HepG2 (cell line): ENCODE results near the gene HDDC3. TPM values are rescaled to one million over a fixed set of nuclear protein-coding genes. Genes with fewer than 3 reads are reported as not detected.
"Not testable (repeated sequence)": the region's sequence is repeated elsewhere in the genome, so short reads cannot be mapped to it uniquely, and the experiment has no call there.

ENCODE experiments used
- ATAC-seq: fragments of 200-7000 bp; cut with Tn5 transposase; 3 replicates; pipeline ENCODE4 v1.9.1; 2020; ENCODE audit warnings: mild to moderate bottlenecking, moderate library complexity
- BruUV-seq: library from RNA; stranded (reverse); fragments of 400-500 nt; replicated peaks from 2 replicates; lab custom pipeline; 2021; lab: Mats Ljungman, UMichigan
- CTCF ChIA-PET: fragments of 300-600 bp; formaldehyde crosslinking; extraction: SDS; loops from one replicate; lab custom pipeline; 2021; ENCODE audit warnings: low total read pairs, inconsistent platforms, low intra/inter-chr PET ratio; lab: Yijun Ruan, JAX
- POLR2A ChIA-PET: fragments of 350-600 bp; sonication (Branson Sonifier 250); formaldehyde crosslinking; loops from one replicate; lab custom pipeline; 2020; ENCODE audit warnings: antibody characterized with exemption, inconsistent platforms; lab: Yijun Ruan, JAX
- DNase-seq: peaks from one replicate; pipeline ENCODE4 v3.0.0-alpha.2; 2015; ENCODE audit warnings: low spot score
- FAIRE-seq: peaks from 3 replicates; lab custom pipeline; 2011; peaks lifted over from hg19 to GRCh38; lab: Jason Lieb, UNC
- H2AFZ ChIP-seq: one replicate; pipeline ENCODE4 v1.6.1; 2011; ENCODE audit warnings: low read length, inconsistent platforms
- H3K27ac ChIP-seq: fragments of 300-600 bp; 3 replicates; pipeline ENCODE4 v1.8.0; 2011; ENCODE audit warnings: mixed run types, mild to moderate bottlenecking, mixed read lengths, low read length, inconsistent platforms; ENCODE audit not compliant: insufficient read depth; ENCODE audit errors: extremely low read length
- H3K27me3 ChIP-seq, 2 experiments: fragments of 200-600 bp in 1 of 2; 2 replicates in 1 of 2; 3 replicates in 1 of 2; pipeline versions ENCODE4 v1.6.0 to v1.8.0; 2011; ENCODE audit warnings: low read length in 2 of 2, mild to moderate bottlenecking in 2 of 2, moderate library complexity in 2 of 2, inconsistent platforms in 1 of 2; ENCODE audit not compliant: insufficient read depth in 2 of 2, control insufficient read depth in 1 of 2
- H3K36me3 ChIP-seq, 2 experiments: fragments of 200-600 bp in 1 of 2; replicated peaks in 1 of 2; 2 replicates in 1 of 2; 3 replicates in 1 of 2; pipeline versions ENCODE4 v1.5.1 to v1.8.0; 2011; ENCODE audit warnings: low read length in 2 of 2, inconsistent platforms in 1 of 2; ENCODE audit not compliant: insufficient read depth in 2 of 2, control insufficient read depth in 1 of 2
- H3K4me1 ChIP-seq: 2 replicates; pipeline ENCODE4 v1.5.1; 2012; ENCODE audit warnings: low read length, inconsistent platforms; ENCODE audit not compliant: insufficient read depth
- H3K4me2 ChIP-seq: 2 replicates; pipeline ENCODE4 v1.6.0; 2011; ENCODE audit warnings: low read depth, low read length, inconsistent platforms
- H3K4me3 ChIP-seq, 3 experiments: fragments of 200-600 bp in 1 of 3; sonication (generic), shearing (Covaris generic) in 1 of 3; replicated peaks in 1 of 3; 2 replicates each; pipeline ENCODE4 v1.5.1; 2011 to 2016; ENCODE audit warnings: low read length in 3 of 3, inconsistent platforms in 2 of 3, low read depth in 2 of 3, mild to moderate bottlenecking in 2 of 3, control low read depth in 1 of 3, mixed read lengths in 1 of 3; ENCODE audit not compliant: insufficient read depth in 1 of 3
- H3K79me2 ChIP-seq: one replicate; pipeline ENCODE4 v1.6.1; 2011; ENCODE audit warnings: low read length, inconsistent platforms; ENCODE audit not compliant: insufficient read depth
- H3K9ac ChIP-seq: 2 replicates; pipeline ENCODE4 v1.6.0; 2011; ENCODE audit warnings: mild to moderate bottlenecking, low read depth, low read length, inconsistent platforms; ENCODE audit not compliant: insufficient read depth
- H3K9me3 ChIP-seq: 2 replicates; pipeline ENCODE4 v1.5.1; 2012; ENCODE audit warnings: mild to moderate bottlenecking, low read length
- H4K20me1 ChIP-seq: 2 replicates; pipeline ENCODE4 v1.6.0; 2011; ENCODE audit warnings: inconsistent platforms, mild to moderate bottlenecking, low read length, moderate library complexity; ENCODE audit not compliant: insufficient read depth
- ARID3A ChIP-seq: IDR thresholded peaks from 2 replicates; pipeline ENCODE4 v1.6.1; 2012; ENCODE audit warnings: low read depth, low read length, improper control_type of control experiment
- ZNF747 ChIP-seq: sonication (generic); formaldehyde crosslinking; IDR thresholded peaks from 2 replicates; pipeline ENCODE4 v1.8.1; 2023; ENCODE audit warnings: missing genetic modification reagents, mild to moderate bottlenecking, borderline replicate concordance
- WGBS: methylation state at CpG from one replicate; pipeline ENCODE4 v1.1.6; 2017; ENCODE audit warnings: low lambda C conversion rate; 5-methylcytosine and 5-hydroxymethylcytosine counted together
- in situ Hi-C: cut with HindIII; loops from 2 replicates; pipeline ENCODE4 v1.10.0; 2017; ENCODE audit warnings: low pct_unique_long_range_greater_than_20kb; ENCODE audit not compliant: extremely low pct_ligation_motif_present
- intact Hi-C: fragments of 100-400 bp; cut with micrococcal nuclease; formaldehyde crosslinking; loops from one replicate; pipeline ENCODE4 v1.10.0; 2022; ENCODE audit not compliant: unreplicated experiment
- polyA plus RNA-seq, 8 experiments: library from polyadenylated mRNA; depleted of rRNA in 3 of 8; stranded (reverse) in 7 of 8; unstranded in 1 of 8; fragments of >200 nt; fragmentation: Illumina TruSeq in 4 of 8; extraction: Trizol in 4 of 8; gene quantifications; 2 replicates each; pipeline versions ENCODE4 v1.2.1 to v1.2.3, GENCODE V29; 2011 to 2016; ENCODE audit warnings: low read depth in 4 of 8, missing spikeins in 1 of 8, mixed read lengths in 1 of 8; ENCODE audit not compliant: insufficient read depth in 1 of 8
- total RNA-seq, 5 experiments: library from RNA; depleted of rRNA; stranded (reverse); fragments of >200 nt; fragmentation: Illumina TruSeq; extraction: Trizol; gene quantifications; 2 replicates each; pipeline ENCODE4 v1.2.3, GENCODE V29; 2016; ENCODE audit warnings: low read depth in 1 of 5

The HDDC3 gene
- total and polyA plus RNA-seq, 2 of the 13 experiments (the other 11 are each of a cell fraction or from before 2014, with no cell fraction given), result 18.7 to 28.3 TPM

GRCh38 chr15:90929246-90930019 lies 2.9 kb downstream of the HDDC3 start (continued):
- TF ChIP-seq ARID3A (no peak), ZNF747 (CRISPR knock-in tag) (no peak)

DNA sequence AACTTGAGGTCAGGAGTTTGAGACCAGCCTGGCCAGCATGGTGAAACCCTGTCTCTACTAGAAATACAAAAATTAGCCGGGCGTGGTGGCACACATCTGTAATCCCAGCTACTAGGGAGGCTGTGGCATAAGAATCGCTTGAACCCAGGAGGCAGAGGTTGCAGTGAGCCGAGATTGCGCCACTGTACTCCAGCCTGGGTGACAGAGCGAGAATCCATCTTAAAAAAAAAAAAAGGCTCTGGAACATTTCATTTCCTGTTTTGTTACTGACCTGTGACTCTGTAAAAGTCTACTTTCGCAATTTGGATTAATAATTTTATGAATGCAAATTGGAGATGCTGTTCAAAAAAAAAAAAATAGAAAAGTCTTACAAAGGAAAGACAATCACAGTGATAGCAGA lies 4.2 kb downstream of the HDDC3 start:
- CTCF ChIA-PET, H3K27me3 ChIP-seq, H3K4me3 ChIP-seq, H3K36me3 ChIP-seq, H4K20me1 ChIP-seq, BruUV-seq, FAIRE-seq, ATAC-seq, H3K79me2 ChIP-seq, DNase-seq, H3K9ac ChIP-seq, H3K9me3 ChIP-seq, H3K4me2 ChIP-seq, H2AFZ ChIP-seq, H3K27ac ChIP-seq, intact Hi-C loops: not testable (repeated sequence)
- whole genome bisulfite sequencing, result 98% methylated on average over 7 of the region's 7 CpGs
- peaks cover 39% of the 10 kb centered on the region for H3K4me1 ChIP-seq
- POLR2A ChIA-PET, result interaction anchor here (1.5 kb wide), 1 partner anchor 26 kb away, joined by 4 read pairs; the partner anchor contains the start of gene MAN2A2
- in situ Hi-C loops, result loop anchor here (25.0 kb wide), 1 partner anchor 334 kb away; no protein-coding TSS in a partner anchor

GRCh38 chr15:90926766-90927165 lies 5.6 kb downstream of the HDDC3 start:
- CTCF ChIA-PET, H3K9me3 ChIP-seq, H3K27ac ChIP-seq, H3K4me3 ChIP-seq, DNase-seq, intact Hi-C loops, H4K20me1 ChIP-seq, BruUV-seq, H3K4me2 ChIP-seq, H3K36me3 ChIP-seq, H3K9ac ChIP-seq, H3K27me3 ChIP-seq, H2AFZ ChIP-seq, FAIRE-seq, H3K79me2 ChIP-seq, ATAC-seq: not testable (repeated sequence)
- in situ Hi-C loops, result loop anchor here (25.0 kb wide), 1 partner anchor 336 kb away; no protein-coding TSS in a partner anchor
- POLR2A ChIA-PET, result interaction anchor here (1.1 kb wide), 1 partner anchor 8 kb away, joined by 3 read pairs; the partner anchor contains the start of gene UNC45A
- WGBS, result 85% methylated on average over 10 of the region's 10 CpGs
- H3K4me1 ChIP-seq, result peaks cover 42% of the 10 kb centered on the region
